ENCODE measurements around the gene ZNF385C.
"Not testable (repeated sequence)": the region's sequence is repeated elsewhere in the genome, so short reads cannot be mapped to it uniquely, and the experiment has no call there.

ZNF385C gene, protein sequence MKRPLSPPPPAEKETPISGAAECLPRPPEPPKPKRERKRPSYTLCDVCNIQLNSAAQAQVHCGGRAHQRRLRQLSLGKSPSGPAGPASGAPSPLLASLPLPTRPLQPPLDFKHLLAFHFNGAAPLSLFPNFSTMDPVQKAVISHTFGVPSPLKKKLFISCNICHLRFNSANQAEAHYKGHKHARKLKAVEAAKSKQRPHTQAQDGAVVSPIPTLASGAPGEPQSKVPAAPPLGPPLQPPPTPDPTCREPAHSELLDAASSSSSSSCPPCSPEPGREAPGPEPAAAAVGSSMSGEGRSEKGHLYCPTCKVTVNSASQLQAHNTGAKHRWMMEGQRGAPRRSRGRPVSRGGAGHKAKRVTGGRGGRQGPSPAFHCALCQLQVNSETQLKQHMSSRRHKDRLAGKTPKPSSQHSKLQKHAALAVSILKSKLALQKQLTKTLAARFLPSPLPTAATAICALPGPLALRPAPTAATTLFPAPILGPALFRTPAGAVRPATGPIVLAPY

GRCh38 chr17:42097691-42098631 is at the start of gene ZNF385C:
Gene ZNF385C (minus strand): TSS chr17:42098473. CDS start chr17:42063056, 35,417 bp downstream.
- no peak for DNase-seq

GRCh38 chr17:42146911-42147607 is 48.8 kb upstream of the ZNF385C start:
- no peak for DNase-seq

GRCh38 chr17:42143138-42143537 is 44.9 kb upstream of the ZNF385C start:
- not testable (repeated sequence) for DNase-seq

GRCh38 chr17:42142371-42142896 is 44.2 kb upstream of the ZNF385C start:
- DNase-seq = no peak

- DNase-seq = no peak
Measured at GRCh38 chr17:42141382-42141781, 43.1 kb upstream of the ZNF385C start.

DNA sequence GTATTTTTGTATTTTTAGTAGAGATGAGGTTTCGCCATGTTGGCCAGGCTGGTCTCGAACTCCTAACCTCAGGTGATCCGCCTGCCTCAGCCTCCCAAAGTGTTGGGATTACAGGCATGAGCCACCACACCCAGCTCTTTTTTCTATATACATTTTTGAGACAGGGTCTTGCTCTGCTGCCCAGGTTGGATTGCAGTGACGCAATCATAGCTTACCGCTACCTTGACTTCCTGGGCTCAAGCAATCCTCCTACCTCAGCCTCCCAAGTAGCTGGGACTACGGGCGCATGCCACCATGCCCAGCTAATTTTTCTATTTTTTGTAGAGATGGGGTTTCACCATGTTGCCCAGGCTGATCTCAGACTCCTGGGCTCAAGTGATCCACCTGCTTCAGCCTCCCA is 42.4 kb upstream of the ZNF385C start:
- DNase-seq = not testable (repeated sequence)

DNA sequence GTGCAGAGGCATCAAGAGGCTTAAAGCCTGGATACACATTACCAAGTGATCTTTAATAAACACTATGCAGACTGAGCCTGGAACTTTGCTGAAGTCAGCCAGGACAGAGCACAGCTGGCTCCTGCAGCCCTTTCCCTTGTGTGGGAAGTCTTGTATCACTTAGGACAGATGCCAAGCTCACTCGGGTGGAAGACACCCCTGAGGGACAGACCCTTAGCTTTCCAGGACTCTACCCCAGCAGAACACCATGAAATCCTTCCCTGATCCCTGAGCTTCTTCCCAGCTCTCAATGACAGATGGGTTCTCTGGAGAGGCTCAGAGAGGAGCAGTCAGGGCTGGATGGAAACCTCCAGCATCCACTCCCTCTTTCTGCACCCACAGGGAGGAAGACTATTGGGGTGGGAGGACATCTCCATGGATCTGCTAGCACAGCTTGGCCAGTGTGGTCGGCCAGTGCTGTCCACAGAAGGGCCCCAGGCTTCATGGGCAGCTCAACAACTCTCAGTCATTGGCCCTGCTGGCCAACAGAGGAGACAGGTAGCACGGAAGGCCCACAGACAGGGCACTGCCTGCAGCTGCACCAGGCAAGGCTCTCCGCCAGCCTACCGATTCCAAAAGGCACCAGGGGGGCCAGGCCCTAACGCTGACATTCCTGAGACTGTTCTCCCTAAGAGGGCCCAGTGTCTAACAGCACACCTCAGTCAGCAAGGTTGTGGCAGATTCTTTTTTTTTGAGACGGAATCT is 40.6 kb upstream of the ZNF385C start:
- DNase-seq = no peak

DNA sequence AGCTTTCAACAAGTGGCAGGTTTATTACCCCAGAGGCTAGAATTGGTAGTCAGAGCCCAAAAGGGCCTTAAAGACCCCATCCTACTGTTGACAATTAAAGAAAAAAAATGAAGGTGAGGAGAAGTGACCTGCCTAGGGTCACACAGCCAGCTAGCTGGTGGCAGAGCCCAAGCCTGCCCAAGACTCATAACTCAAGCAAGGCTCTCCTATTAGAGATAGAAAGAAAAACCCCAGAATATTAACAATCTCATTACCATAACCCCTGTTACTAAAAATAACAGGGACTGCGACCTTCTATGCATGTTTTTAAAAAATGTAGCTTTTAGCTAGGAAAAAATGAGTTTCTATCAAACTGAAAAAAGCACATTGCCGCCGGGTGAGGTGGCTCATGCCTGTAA is 38.4 kb upstream of the ZNF385C start:
- no peak for DNase-seq

GRCh38 chr17:42135664-42136653 is 37.7 kb upstream of the ZNF385C start:
- DNase-seq = peak; percentile 13

GRCh38 chr17:42135151-42135550 is 36.9 kb upstream of the ZNF385C start:
- no peak for DNase-seq

DNA sequence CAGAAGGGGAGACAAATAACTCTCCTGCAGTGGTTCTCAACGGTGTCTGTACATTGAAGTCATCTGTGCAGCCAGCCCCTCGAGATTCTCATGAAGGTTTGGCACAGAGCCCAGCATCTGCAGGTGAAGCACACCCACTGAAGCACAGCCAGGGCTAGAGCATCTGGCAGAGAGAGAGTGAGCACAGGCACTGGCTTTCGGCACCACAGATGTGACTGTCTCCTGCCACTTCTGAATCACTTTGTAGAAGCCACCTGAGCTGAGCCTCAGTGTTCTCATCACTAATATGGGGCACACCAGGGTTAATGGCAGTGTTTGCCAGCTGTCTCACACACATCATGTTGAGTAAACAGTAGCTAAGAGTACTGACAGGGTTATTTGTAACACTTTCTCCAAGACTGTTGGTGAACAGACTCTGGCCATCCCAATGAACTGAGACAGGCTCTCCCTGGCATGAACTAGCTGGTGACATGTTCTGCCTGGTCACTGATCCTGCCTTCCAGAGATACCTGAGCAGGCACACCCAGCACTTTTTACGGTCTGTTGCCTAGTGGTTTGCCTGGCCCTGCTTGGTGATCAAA is 35.3 kb upstream of the ZNF385C start:
- DNase-seq = peak; percentile 60

- no peak for DNase-seq
Measured at GRCh38 chr17:42132941-42133340, 34.7 kb upstream of the ZNF385C start.

- DNase-seq = no peak
Measured at GRCh38 chr17:42131981-42132432, 33.7 kb upstream of the ZNF385C start.

DNA sequence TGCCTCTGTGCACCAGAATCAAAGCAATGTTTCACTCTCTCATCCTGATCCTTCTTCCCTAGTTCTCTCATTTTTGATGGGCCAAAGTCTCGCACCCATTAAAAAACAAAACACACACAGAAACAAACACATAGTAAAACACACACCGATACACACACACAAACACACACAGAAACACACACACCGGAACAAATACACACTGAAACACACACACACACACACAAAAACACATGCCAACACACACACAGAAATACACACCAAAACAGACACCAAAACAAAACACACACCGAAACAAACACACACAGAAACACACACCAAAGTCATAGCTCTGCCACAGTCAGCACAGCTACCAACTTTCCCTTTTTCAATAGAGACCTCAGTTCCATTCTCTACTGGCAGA is 33.0 kb upstream of the ZNF385C start:
- no peak for DNase-seq

GRCh38 chr17:42130310-42130936 is 32.1 kb upstream of the ZNF385C start:
- DNase-seq = no peak

DNA sequence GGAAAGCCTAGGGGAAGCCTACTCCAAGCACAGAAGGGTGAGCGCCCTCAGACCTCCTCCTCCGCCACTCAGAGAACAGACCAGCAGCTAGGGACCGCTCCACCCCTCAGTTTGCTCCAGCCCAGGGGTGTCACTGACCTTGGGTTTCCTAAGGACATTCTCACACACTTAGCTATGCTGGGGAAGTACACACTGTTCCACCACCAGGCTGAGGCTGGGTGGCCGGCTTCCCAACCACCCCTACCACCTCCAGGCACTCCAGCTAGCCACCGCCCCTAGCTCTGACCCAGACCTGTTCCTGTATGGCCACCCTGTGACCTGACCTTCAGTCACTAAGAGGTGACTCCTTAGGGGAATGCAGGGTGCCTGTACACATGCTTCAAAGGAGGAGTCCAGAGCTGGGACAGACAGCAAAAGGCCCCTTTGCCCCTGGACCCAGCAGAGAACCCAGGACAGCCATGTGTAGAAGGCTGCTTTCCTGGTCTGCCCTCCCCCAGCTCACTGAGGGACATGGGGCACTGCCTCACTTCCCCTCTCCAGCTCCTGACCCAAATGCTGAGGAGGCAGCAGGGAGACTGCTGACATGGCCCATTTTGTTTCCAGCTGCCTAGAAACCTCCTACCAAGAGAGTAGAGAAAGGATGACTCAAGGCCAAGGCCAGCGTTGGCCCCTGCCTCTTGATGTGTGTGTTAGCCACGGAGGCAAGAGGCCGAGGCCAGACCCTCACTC is 31.0 kb upstream of the ZNF385C start:
- no peak for DNase-seq

- DNase-seq = no peak
Measured at GRCh38 chr17:42127414-42127813, 29.1 kb upstream of the ZNF385C start.

GRCh38 chr17:42126836-42127235 is 28.6 kb upstream of the ZNF385C start:
- no peak for DNase-seq

DNA sequence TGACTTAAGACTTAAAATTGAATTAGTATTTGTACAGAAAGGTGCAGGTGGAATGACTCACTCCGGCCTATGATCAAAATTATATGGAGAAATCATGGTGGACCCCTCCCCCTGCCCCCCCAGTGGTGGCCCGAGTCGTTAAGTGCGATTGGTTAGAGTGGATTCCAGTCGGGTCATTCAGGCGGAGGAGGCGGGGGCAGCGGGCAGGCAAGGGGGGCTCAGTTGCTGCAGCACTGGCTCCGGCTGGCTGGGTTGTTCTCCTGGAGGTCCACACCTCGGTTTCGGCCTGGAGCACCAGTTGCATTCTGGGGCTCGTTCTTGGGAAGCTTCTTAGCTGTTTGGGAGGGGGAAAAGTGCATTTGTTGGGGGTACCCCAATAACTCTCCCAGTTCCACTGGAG is 27.3 kb upstream of the ZNF385C start:
- DNase-seq = no peak

Measured in NCI-H1092 treated with DMSO at 0.1 percent for 48 hours (cell line).